HG03378 (cell line): ENCODE results near the gene PPP6R2.
"Not testable (repeated sequence)": the region's sequence is repeated elsewhere in the genome, so short reads cannot be mapped to it uniquely, and the experiment has no call there.

Source experiments
- ATAC-seq: cut with Tn5 transposase; IDR thresholded peaks from one replicate; pipeline ENCODE4 v1.9.1; 2021; ENCODE audit warnings: mild to moderate bottlenecking, moderate library complexity; ENCODE audit not compliant: unreplicated experiment

Gene PPP6R2

DNA sequence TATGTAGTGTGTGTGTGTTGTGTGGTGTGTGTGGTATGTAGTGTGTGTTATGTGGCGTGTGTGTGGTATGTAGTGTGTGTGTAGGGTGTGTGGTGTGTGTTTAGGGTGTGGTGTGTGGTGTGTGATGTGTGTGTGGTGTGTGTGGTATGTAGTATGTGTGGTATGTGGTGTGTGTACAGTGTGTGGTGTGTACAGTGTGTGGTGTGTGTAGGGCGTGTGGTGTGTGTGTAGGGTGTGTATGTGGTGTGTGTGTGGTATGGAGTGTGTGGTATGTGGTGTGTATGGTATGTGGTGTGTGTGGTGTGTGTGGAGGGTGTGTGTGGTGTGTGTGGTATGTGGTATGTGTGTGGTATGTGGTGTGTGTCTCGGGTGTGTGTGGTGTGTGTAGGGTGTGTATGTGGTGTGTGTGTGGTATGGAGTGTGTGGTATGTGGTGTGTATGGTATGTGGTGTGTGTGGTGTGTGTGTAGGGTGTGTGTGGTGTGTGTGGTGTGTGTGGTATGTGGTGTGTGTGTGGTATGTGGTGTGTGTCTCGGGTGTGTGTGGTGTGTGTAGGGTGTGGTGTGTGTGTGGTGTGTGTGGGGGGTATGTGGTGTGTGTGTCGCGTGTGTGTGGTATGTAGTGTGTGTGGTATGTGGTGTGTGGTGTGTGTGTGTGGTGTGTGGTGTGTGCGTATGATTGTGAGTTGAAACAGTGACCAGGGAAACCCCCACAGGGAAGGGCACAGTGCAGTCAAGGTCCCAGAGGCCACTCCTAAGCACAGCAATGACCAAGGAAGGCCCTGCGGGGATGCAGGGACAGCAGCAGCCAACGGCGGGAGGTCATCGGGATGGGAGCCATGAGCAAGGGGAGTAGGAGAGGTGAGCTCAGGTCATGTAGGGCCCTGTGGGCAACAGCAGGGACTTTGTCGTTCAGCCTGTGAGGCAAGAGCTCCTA lies 2.9 kb upstream of the PPP6R2 start:
- ATAC-seq, result no peak

DNA sequence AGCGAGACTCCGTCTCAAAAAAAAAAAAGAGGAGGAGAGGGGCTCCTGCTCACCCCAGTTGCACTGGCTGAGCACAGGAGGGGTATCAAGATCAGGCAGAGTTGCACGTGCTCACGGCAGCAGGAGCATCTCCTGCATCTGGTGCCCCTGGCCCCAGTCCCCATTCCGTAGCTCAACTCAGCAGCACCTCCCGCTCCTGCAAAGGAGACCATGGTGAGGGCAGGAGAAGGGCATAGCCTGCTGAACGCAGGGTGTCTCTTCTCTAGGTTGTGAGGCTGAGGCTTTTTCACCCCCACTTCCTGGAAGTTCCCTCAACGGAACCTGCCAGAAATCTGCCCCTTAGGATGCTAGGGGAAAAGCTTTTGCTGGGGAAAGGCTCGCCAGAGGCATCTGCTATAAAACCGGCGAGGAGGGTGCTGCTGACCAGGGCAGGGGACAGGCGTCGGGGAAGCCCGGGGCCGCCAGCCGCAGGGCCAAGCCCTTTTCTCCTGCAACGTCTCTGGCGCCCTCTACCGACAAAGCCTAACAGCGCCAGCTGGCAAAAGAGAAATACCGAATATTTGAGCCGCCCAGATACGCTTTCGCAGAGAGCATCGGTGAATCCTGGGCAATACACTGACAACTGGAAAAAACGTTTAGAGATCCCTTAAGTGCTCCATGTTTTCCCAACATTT lies 1.0 kb upstream of the PPP6R2 start:
- peak; percentile 57 for ATAC-seq

DNA sequence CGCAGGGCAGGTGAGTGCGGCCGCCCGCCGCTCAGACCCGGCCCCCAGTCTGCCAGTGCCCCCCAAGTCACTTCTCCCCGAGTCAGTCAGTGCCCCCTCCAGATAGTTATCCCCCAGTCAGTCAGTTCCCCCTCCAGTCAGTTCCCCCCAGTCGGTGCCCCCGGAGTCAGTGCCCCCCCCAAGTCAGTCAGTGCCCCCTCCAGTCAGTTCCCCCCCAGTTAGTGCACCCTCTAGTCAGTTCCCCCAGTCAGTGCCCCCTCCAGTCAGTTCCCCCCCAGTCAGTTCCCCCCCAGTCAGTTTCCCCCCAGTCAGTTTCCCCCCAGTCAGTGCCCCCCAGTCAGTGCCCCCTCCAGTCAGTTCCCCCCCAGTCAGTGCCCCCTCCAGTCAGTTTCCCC lies 411 bp downstream of the PPP6R2 start:
- no peak for ATAC-seq

DNA sequence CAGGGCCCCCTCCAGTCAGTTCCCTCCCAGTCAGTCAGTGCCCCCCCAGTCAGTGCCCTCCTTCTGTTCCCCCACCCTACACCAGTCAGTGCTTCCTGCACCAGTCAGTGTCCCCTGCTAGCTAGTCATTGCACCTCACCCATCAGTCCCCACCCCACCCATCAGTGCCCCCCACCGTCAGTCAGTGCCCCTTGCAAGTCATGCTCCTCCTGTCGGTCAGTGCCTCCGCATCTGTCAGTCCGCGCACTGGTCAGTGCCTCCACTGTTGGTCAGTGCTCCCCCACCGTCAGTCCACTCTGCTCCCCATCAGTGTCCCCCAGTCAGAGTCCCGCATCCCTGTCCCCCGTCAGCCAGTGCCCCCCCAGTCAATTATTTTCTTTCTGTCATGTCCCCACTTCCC lies 3.3 kb downstream of the PPP6R2 start:
- ATAC-seq, result no peak

GRCh38 chr22:50347157-50347556 lies 4.0 kb downstream of the PPP6R2 start:
- no peak for ATAC-seq

GRCh38 chr22:50348058-50348457 lies 4.9 kb downstream of the PPP6R2 start:
- ATAC-seq, result no peak

- no peak for ATAC-seq
Observed at GRCh38 chr22:50356186-50356585, 13.1 kb downstream of the PPP6R2 start.

GRCh38 chr22:50357222-50357621 lies 14.1 kb downstream of the PPP6R2 start:
- ATAC-seq, result no peak

DNA sequence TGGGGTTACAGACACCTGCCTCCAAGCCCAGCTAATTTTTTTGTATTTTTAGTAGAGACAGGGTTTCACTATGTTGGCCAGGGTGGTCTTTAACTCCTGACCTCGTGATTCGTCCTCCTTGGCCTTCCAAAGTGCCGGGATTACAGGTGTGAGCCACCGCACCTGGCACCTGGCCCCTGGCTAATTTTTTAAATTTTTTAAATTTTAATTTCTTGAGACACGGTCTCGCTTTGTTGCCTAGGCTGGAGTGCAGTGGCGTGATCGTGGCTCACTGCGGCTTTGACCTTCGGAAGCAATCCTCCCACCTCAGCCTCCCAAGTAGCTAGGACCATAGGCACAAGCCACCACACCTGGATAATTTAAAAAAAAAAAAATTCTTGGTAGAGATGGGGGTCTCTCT lies 14.6 kb downstream of the PPP6R2 start:
- no peak for ATAC-seq

DNA sequence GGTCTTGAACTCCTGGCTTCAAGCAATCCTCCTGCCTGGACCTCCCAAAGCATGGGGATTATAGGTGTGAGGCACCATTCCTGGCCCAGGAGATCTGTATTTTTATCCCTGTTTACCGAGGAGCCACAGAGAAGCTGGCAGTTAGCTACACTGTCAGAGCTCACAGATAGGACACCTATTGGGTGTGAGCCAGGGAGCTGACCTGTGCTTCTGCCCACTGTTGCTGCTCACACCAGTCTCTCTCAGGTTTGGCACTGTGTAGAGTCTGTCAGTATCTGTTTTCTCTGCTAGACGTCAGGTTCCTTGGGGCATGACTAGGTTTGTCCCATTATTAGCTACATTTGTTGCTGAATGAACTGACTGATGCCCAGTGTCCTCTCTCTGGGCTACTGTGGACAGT lies 17.5 kb downstream of the PPP6R2 start:
- ATAC-seq, result no peak

DNA sequence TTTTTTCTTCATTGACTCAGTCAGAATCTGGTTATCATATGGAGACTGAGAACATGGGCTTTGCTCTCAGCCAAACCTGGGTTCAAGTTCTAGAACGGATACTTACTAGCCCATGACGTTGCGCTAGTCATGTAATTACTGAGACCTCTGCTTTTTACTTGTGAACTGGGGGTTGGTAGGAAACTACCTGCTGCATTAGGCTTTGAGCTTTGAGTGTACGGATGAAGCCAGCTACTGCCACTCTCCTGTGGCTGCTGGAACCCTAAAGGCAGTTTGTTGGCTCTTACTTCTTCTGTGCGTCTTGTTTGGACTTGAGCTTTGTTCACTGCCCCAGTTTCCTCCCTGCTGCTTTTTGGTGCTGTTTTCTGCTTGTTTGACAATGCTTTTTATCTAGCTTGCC lies 18.1 kb downstream of the PPP6R2 start:
- ATAC-seq, result no peak

GRCh38 chr22:50361688-50362087 lies 18.6 kb downstream of the PPP6R2 start:
- no peak for ATAC-seq

DNA sequence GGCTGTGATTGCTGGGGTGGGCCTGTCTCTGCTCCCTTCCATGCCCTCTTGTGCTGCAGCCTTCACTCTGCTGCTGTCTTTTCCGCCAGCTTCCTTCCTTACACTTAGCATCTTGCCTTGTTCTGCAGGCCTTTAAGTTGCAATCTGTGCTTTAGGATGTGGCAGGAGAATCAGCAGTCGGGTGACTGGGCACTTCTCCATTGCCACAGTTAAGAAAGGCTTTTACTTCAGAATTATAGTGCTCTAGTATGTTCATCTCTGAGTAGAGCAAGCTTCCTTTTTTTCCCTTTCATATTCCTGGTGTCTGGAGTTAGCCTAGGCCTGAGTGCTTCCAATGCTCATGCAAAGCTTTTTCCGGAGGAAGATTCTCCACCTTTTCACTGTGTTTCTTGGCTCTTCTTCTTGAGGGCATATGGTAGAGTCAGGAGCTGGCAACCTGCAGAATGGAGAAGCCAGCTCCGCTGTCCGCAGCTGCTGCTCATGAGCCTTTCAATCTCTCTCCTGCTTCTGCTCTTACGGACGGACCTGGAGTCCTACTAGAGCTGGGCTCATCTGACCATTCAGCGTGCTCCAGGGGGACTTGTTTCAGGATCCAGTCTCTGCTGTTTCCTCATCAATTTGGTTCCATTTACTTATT lies 20.2 kb downstream of the PPP6R2 start:
- no peak for ATAC-seq

GRCh38 chr22:50363803-50364194 lies 20.7 kb downstream of the PPP6R2 start:
- not testable (repeated sequence) for ATAC-seq

- no peak for ATAC-seq
Observed at GRCh38 chr22:50367778-50368500, 24.8 kb downstream of the PPP6R2 start.

GRCh38 chr22:50371101-50371648 lies 28.0 kb downstream of the PPP6R2 start:
- ATAC-seq, result no peak

- ATAC-seq, result no peak
Observed at GRCh38 chr22:50376085-50376651, 33.0 kb downstream of the PPP6R2 start.

GRCh38 chr22:50381021-50381555 lies 38.0 kb downstream of the PPP6R2 start:
- ATAC-seq, result not testable (repeated sequence)

DNA sequence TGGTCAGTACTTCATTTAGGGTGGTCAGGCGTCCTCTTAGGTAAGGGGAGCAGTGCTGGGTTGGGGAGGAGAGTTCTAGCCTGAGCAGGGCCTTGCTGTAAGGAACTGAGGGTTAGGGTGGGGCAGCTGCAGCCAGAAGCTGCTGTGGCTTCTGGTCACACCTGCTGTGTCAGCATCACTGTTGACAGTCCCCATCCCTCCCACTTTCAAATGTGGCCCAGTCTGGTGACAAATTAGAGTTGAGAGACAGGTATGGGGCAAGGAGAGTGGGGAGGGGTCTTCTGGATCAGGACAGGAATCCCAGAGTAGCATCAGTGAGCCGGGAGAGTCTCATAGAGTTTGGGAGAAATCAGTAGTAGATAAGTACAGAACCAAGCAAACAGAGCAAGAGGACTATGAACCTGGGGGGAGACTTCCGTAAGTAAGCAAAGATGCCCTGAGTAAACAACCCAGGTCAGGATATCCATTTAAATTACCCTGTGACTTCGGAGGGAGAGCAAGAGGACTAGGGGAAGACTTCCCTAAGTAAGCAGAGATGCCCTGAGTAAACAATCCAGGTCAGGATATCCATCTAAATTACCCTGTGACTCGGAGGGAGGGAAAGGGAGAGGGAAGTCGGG lies 53.7 kb downstream of the PPP6R2 start:
- no peak for ATAC-seq
